NCI-H510A (cell line): ENCODE measurements around the gene RMDN3.

Experiments
- DNase-seq: peaks from one replicate; lab custom pipeline; 2025; lab: John Stamatoyannopoulos, UW

The RMDN3 gene

DNA sequence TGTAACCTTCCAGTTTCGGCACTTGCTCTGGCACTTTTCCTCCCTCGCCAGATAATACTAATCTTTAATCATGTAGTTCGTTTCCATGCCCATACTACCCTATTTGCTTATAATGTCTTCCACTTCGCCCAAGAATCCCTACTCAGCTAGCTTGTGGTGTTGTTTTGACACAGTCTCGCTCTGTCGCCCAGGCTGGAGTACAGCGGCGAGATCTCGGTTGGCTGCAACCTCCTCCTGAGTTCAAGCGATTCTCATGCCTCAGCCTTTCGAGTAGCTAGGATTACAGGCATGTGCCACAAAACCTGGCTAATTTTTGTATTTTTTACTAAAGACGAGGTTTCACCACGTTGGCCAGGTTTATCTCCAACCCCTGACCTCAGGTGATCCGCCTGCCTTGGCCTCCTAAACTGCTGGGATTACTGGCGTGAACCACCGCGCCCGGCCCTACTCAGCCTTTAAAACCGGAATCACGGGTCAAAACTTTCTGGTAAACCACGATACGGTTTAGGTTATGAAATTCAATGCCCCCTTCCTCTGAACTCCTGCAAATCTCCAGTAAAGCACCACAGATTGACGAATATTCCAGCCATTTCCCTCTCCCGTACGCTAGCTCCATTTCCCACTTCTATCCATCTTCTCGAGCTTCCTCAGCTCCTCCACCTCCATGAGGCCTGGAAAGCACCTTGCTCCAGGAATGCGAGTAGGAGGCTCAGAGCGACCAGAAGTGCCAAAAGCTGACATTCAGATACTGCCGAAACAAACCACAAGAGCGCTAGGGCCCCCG is 61.0 kb downstream of the RMDN3 start:
- no peak for DNase-seq

DNA sequence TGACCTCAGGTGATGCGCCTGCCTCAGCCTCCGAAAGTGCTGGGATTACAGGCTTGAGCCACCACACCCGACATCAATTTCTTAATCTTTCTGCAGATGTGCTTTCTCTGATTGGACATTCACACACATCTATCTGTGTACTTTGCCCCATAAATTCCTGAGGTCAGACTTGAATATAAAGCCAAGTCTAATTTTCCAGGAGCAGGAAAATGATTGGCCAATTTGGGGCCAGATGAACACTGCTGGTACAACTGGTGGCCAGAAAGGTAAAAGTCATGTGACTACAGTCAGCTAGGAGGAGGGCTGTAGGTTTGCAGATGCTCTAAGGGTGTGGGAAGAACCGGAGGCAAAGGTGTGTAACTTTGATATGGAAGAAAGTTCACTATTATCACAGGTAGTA is 63.3 kb downstream of the RMDN3 start:
- DNase-seq, result no peak

DNA sequence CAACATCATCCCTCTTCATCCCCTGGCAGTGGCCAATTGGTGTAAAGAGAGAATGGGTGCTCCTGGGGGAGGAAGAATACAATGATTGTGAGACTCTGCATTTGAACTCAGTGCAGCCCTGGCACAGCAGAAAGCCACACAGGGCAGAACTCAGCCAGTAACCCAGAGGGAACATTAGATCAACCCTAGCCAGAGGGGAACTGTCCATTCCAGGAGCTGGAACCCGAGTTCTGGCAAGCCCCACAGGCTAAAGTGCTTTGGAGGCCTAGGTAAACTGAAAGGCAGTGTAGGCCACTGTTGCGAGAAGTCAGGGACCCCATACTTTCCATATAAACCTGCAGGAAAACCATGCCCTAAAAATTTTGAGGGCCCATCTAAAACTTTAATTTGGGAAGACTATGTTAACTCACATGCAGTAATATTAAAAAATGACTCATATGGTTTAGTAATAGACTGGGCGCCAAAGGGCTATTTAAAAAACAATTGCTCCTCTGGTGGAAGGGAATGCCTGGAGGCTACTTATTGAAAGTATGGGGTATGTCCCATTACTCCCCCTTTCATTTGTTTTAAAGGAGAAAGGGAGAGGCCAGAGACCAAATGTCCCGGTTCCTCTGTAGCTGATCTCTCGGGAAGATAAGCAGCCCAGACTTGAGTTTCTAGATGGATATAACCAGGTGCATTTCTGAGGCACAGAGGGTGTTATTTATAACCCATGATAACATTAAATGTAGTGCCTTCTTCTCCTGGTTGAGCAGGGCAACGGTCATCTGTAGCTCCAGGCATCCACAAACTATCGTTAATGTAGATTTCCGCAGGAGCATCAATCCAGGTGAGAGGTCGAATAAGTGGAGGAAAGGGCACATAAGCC is 65.9 kb downstream of the RMDN3 start:
- DNase-seq, result no peak
